DMS153 treated with DMSO at 0.1 percent for 48 hours (cell line): Measurements from ENCODE around the gene CFAP20.

ENCODE experiments used
- DNase-seq: peaks from one replicate; lab custom pipeline; 2025; ENCODE audit not compliant: unreplicated experiment; lab: John Stamatoyannopoulos, UW

CFAP20 gene

GRCh38 chr16:58125041-58125440 is 4.1 kb downstream of the CFAP20 start:
- DNase-seq, result no peak

DNA sequence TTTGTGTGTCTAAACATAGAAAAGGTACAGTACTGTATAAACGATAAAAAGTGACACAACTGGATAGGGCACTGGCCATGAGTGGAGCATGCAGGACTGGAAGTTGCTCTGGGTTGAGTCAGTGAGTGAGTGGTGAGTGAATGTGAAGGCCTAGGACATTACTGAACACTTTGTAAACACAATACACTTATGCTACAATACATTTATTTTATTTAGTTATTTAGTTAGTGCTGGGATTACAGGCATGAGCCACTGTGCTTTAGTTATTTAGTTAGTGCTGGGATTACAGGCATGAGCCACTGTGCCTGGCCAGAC is 4.6 kb downstream of the CFAP20 start:
- DNase-seq, result no peak

GRCh38 chr16:58123896-58124600 is 5.1 kb downstream of the CFAP20 start:
- DNase-seq, result no peak

DNA sequence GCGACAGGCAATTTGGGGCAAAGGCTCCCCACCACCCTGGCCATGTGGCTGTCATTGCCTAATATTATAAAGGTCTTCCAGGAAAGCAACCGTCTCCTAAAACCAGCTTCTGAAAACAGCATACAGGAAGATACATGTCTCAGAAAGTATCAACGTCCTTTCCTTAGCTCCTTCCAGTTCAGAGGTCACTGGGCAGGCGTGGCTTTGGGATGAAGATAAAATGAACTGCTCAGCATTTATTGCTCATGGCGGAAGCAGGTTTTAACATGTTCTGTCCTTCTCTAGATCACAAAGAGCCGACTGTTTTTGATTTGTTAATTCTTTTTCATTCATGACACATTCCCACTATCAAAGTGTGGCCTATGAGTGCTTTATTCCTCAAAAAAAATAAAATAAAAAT is 8.0 kb downstream of the CFAP20 start:
- no peak for DNase-seq

DNA sequence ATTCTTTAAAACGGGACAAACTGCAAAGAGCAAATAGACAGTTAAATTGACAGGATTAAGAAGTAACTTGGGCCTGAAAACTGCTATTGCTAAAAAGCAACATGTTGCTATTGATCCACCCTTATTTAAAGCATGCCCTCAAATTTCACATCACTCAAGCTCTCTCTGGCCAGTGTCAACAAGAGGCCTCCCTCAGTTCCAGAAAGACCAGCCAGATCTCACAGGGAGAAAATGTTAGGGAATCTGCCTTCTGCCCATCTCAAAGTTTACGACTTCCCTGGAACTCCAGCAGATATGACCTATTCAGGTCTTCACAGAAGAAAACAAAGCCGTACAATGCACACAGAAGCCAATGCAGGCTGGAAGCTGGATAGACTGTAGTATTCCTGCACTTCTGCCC is 8.9 kb downstream of the CFAP20 start:
- no peak for DNase-seq

DNA sequence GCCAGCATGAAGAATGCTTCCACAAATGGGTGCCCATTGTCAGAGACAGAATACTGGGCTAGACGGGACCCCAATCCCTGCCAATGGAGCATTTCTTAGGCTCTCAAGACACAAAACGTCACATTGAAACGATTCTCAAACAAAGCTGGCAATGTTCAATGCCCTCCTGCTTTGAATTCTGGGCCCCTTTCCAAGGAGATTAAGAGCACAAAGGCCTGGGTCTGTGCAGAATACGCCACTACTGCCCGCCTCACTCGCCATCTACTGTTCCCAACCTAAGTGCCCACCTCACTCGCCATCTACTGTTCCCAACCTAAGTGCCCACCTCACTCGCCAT is 9.7 kb downstream of the CFAP20 start:
- no peak for DNase-seq

DNA sequence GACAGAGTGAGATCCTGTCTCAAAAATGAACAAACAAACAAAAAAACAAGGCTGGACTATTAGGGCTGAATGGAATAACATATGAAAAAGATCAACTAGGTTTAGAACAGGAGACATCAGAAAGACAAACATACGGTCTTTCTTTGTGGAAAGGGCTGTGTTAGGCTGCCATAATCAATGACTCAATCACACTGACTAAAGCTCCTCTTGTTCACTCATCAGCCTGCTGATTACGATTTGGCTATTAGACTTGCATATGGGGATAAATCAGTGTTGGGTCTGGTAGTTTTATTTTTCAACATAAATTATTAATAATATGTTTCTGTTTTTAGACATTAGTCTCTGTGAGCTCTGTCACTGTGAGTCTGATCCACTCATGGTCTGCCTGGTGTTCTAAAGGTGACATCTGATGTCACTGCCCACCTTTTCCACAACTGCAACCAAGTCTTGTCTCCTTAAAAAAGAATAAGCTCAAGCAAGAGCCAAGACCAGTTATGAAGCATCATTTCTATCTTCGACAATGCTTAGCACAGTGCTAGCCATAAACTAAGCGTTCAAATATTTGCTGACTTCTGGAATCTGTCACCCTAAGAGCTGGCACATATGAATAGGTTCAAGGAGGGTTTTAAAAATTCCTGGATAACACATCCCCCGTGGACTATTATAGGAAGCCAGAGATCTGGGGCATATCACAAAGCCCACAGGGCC is 10.2 kb downstream of the CFAP20 start:
- DNase-seq, result no peak

DNA sequence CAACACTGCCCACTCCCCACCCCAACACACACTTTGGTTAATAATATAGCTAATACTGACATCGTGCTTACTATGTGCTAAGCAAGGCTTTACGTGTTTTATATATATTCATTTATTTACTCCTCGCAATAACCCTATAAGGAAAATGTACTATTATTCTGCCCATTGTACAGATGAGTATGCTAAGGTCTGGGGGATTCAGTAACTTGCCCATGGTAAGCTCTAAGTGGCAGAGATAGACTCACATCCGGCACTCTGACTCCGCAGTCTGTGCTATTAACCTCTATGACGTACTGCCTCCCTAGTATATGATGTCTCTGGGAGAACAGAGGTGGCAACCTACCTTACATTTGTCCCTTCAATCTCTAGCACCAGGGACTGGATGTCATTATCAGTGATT is 12.7 kb downstream of the CFAP20 start:
- DNase-seq, result no peak

GRCh38 chr16:58116081-58116480 is 13.1 kb downstream of the CFAP20 start:
- DNase-seq, result no peak

DNA sequence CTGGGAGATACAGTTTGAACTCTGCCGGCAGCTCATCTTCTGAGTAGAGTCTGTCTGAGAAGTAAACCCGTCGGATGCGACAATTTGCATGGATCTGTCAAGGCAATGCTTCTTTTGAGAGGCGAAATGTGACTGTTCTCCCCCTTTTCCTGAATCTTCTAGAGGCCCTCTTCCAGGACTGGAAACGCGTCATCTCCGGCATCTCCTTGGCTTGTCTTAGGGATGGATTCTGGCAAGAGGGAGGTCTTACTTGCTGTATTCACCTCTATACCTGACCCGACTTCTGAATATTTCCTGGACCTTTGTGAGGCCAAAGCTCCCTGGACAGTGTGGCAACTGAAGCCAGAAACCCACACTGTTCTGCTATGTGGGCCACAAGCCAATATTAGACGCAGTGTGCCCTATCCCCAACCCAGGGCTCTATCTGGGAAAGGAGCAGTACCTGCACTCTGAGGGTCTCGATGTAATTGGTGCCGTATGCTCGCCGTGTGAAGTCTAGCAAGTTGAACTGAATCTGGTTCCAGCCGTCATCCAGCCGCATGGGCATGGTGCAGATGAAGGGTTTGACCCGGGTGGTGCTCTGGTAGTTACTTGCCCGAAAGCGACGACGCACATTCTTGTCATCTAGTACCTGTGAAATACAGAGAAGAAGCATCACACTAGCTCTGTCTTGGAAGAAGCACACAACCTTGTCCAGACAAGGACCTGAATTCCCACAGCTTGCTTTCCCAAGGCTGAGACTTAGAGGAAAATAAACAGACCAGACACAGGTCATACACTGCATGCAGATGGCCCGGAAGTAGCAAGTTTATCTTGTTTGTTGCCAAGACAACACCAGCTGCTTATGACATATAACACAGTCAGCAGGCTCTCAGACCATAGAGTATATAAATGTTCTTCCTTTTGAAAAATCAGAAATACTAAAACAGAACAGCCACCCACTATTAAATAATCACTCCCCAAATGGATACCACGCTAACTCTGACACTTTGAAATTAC is 14.1 kb downstream of the CFAP20 start:
- no peak for DNase-seq

GRCh38 chr16:58111302-58111627 is 17.9 kb downstream of the CFAP20 start:
- DNase-seq, result no peak

- DNase-seq, result no peak
Measured at GRCh38 chr16:58110571-58111301, 18.4 kb downstream of the CFAP20 start.

GRCh38 chr16:58109881-58110280 is 19.3 kb downstream of the CFAP20 start:
- no peak for DNase-seq

DNA sequence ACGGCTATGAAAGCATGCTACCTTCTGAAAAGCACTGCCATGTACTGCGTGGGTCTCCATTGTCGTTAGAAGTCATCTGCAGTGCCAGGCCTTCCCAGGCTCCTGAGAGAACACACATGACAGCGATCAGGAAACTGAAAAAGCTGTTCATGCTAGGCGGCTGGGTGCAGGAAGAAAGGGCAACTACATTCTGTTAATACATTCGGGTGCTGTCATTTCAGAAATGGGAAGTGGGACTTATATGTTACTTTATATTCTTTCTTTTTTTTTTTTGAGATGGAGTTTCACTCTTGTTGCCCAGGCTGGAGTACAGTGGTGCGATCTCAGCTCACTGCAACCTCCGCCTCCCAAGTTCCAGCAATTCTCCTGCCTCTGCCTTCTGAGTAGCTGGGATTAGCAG is 19.9 kb downstream of the CFAP20 start:
- DNase-seq, result no peak

- DNase-seq, result no peak
Measured at GRCh38 chr16:58107709-58108108, 21.5 kb downstream of the CFAP20 start.

DNA sequence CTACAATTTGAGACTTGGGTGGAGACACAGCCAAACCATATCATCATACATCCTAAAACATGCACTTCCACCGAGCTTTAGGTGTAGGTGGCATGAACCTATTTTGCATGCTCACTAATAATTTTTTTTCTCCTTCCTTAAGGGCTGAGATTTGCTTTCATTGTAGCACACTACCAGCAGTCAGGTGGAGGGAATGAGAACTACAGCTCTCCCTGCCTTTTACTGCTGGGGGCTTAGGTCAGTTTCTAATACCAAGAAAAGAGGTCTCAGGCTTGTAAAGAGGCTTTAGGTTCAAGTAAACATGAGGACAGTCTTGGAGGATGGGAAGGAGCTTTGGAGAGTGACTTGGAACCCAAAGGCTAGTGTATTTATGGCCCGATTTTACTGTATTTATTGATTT is 22.0 kb downstream of the CFAP20 start:
- DNase-seq, result no peak

DNA sequence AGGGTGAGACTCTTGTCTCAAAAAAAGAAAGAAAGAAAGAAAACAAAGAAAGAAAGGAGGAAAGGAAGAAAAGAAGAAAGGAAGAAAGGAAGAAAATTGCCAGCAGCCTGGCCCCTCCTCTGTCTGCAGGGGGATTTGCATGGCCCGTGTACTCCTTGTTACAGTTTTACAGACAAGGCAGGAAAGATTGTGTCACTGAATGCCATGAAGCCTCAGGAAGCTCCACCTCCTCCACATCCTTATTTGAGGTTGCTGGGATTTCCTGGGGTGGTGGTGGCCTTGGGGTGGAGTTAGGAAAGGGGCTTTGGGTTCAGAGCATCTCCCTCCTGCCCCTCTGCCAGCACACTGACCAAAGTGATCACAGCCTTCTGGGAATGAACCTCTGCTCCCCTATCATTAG is 23.6 kb downstream of the CFAP20 start:
- no peak for DNase-seq

DNA sequence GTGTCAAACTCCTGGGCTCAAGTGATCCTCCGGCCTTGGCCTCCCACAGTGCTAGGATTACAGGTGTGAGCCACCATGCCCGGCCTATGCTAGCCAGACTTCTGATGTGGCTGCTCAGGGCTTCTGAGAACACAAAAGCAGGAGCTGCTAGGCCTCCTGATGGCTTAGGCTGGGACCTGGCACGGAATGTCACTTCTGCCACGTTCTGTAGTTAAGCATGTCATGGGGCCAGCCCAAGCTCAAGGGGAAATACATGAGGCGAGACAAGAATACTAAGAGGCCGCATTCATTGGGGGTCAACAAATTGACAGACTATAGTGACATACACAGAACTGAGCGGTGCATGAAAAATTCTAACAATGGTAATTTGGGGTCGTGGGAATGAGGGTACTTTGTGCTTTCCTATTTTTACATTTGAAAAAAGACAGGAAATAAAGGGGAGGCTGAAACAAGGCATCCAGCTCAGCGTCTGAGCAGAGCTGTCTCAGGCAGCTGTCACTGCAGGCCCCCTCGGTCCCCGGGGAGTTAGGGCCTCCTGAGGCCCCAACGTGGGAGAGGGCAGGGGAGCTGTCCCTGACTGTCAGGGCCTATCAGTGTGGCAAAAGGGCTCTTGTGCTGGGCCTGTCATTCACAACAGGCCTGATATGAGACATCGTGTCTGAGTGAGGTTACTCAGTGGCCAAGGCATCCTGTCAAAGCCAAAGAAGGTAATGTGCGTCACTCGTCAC is 26.4 kb downstream of the CFAP20 start:
- DNase-seq, result no peak

DNA sequence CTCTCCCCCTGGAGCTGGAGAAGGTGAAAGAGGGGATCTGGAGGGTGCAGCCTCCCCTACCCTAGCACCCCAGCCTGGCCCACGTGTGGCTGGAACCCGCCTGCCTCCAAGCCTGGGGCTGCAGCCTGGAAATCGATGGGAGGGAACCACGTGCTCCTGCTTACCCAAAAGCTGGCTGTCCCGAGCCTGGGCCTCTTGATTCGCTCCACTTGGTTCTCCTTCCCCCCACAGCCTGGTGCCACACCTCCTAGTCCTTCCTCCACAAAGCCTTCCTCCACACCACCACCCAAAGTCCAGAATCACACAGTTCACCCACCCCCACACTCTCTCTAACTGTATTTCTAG is 29.3 kb downstream of the CFAP20 start:
- DNase-seq, result no peak

GRCh38 chr16:58099097-58099955 is 29.9 kb downstream of the CFAP20 start:
- DNase-seq, result no peak
